GM06990 (cell line): ENCODE data around the gene ZNF750.

ENCODE experiments used
- DNase-seq: peaks from one replicate; pipeline ENCODE4 v3.0.0-alpha.2; 2011; ENCODE audit not compliant: insufficient read length; ENCODE audit errors: extremely low read depth
- H3K27me3 ChIP-seq: replicated peaks from 2 replicates; pipeline ENCODE4 v1.6.0; 2011; ENCODE audit warnings: low read length; ENCODE audit not compliant: control insufficient read depth, insufficient read depth
- H3K36me3 ChIP-seq: 2 replicates; pipeline ENCODE4 v1.5.1; 2011; ENCODE audit warnings: low read length; ENCODE audit not compliant: control insufficient read depth, insufficient read depth
- H3K4me3 ChIP-seq: replicated peaks from 2 replicates; pipeline ENCODE4 v1.5.1; 2011; ENCODE audit warnings: low read depth, mild to moderate bottlenecking, control low read depth, low read length
- TF ChIP-seq, protein P1 (sequence below): IDR thresholded peaks from 2 replicates; pipeline ENCODE4 v1.5.1; 2011; ENCODE audit warnings: low read length, control low read depth, mild to moderate bottlenecking, inconsistent platforms; ENCODE audit not compliant: insufficient read depth, poor library complexity, severe bottlenecking

ZNF750 gene

DNA sequence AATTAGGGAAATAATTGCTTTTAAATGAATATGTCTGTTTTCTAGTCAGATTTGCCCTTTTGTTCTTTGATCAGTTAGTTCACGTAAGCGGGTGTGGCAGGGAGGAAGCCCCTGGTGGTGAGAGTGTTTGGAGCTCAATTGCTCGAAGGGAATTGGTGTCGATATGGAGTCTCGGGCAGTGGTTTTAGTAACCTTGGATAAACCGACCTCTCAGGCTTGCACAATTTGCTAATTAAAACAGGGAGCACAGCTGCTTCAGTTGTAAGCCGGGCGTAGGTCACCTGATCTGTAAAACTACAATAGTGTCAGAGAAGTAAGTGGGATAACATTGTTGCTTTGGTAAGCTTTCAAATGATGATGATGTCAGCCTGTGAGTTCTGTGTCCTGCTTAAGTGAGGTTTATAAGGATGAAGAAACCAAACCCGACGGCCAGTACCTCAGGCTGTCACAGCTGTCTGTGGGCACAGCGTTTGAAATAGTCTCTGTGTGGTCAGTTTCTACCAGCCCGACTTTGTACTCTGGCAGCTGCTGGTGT is 2.9 kb downstream of the ZNF750 start:
- Histone ChIP-seq H3K27me3 (no peaks in the 10 kb centered on the region), H3K36me3 (peaks cover 2% of the 10 kb centered on the region), H3K4me3 (no peak overlapping the region)
- TF ChIP-seq, protein P1, sequence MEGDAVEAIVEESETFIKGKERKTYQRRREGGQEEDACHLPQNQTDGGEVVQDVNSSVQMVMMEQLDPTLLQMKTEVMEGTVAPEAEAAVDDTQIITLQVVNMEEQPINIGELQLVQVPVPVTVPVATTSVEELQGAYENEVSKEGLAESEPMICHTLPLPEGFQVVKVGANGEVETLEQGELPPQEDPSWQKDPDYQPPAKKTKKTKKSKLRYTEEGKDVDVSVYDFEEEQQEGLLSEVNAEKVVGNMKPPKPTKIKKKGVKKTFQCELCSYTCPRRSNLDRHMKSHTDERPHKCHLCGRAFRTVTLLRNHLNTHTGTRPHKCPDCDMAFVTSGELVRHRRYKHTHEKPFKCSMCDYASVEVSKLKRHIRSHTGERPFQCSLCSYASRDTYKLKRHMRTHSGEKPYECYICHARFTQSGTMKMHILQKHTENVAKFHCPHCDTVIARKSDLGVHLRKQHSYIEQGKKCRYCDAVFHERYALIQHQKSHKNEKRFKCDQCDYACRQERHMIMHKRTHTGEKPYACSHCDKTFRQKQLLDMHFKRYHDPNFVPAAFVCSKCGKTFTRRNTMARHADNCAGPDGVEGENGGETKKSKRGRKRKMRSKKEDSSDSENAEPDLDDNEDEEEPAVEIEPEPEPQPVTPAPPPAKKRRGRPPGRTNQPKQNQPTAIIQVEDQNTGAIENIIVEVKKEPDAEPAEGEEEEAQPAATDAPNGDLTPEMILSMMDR, result no peak
- DNase-seq, result no peak

GRCh38 chr17:82835766-82836512 is 3.9 kb downstream of the ZNF750 start:
- H3K4me3 ChIP-seq, result no peak overlapping the region
- no peaks in the 10 kb centered on the region for H3K27me3 ChIP-seq
- H3K36me3 ChIP-seq, result peaks cover 2% of the 10 kb centered on the region
- TF ChIP-seq, protein P1, result no peak
- DNase-seq, result no peak

GRCh38 chr17:82835122-82835521 is 4.7 kb downstream of the ZNF750 start:
- Histone ChIP-seq H3K27me3 (no peaks in the 10 kb centered on the region), H3K36me3 (peaks cover 2% of the 10 kb centered on the region), H3K4me3 (no peak overlapping the region)
- DNase-seq, result no peak
- TF ChIP-seq, protein P1, result no peak

DNA sequence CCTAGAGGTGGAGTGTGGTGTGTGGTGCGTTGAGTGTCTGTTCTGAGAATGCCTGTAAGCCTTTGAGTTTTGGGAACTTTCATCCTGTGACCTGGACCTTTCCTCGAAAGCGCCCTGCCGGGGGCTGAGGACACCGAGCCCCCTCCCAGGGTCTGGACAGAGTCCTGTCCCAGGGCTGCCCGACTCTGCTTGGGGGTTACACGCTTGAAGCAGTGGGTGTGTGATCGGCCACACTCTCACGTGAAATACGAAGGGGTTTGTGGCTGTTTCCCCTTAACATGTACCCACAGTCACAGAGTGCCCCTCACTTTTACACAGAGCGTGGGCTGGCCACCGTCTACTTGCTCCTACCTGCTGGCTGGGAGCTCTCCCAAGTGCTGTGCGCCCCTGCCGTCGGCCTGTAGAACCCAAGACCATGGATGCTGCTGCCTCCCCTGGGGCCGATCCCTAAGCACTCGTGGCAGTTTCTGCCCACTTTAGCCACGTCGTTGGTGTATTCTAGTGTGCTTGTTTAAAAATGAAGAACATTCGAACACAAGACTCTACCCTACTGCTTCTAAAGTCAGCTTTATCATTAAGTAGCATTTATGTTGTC is 6.8 kb downstream of the ZNF750 start:
- TF ChIP-seq, protein P1, result no peak
- Histone ChIP-seq H3K36me3 (peaks cover 3% of the 10 kb centered on the region), H3K27me3 (no peaks in the 10 kb centered on the region), H3K4me3 (no peak overlapping the region)
- no peak for DNase-seq

DNA sequence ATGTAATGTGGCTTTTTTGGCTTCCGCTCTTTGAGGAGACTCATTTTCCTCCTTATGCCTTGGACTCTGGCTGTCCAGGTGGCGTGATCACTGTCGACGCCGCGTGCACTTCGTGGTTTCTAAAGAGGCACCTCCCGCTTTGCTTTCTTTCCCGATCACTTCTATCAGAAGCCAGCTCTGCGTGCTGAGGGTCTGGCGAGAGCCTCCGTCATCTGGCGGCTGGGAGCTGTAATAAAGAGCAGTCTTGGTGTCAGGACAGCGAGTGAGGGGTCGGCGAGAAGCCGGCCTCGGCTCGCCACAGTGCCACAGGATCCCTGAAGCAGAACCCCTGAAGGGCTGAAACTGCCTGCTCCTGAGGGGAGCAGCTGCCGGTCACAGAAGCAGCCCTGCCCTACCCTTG is 7.4 kb downstream of the ZNF750 start:
- H3K36me3 ChIP-seq, result peaks cover 3% of the 10 kb centered on the region
- TF ChIP-seq, protein P1, result no peak
- DNase-seq, result no peak

DNA sequence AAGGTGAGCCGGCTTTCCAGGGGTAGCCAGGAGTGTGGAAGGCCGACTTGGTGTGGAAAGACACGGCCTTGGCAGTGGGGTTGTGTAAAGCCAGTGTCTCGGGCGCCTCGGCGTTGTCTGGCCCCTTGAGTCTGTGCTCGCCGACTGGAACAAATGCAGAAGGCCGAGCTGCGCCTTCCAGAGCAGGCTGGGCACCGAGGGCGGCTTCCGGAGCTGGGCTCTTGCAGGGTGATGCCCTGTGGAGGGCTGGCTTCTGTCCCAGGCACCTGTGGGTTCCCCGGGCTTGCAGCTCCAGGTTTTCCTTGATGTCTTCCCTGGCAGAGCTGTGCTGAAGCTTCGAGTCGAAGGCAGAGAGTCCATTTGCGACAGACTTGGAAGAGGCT is 8.0 kb downstream of the ZNF750 start:
- H3K36me3 ChIP-seq, result peaks cover 3% of the 10 kb centered on the region
- H3K4me3 ChIP-seq, result no peak overlapping the region
- TF ChIP-seq, protein P1, result no peak
- no peak for DNase-seq
- H3K27me3 ChIP-seq, result no peaks in the 10 kb centered on the region

More for the DNA sequence above, 7.4 kb downstream of the ZNF750 start:
- Histone ChIP-seq H3K27me3 (no peaks in the 10 kb centered on the region), H3K4me3 (no peak overlapping the region)
